ENCODE data around the gene RAB36.

DNA sequence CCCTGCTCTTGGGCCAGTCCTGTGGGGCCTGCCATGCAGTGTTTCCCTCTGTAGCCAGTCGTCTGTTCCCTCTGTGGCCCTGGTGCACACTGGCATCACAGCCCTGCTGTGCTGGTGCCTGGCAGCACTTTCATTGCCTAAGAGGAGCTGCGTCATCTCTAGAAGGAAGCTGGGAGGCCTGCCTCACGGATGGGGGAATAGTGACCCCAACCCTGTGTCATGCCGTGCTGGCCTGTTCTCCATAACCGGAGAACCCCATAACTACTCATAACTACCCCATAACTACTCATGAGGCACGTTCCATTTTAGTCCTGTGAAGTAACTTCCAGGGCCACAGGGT, 14.0 kb downstream of the RAB36 start:
- TF ChIP-seq, protein P1, sequence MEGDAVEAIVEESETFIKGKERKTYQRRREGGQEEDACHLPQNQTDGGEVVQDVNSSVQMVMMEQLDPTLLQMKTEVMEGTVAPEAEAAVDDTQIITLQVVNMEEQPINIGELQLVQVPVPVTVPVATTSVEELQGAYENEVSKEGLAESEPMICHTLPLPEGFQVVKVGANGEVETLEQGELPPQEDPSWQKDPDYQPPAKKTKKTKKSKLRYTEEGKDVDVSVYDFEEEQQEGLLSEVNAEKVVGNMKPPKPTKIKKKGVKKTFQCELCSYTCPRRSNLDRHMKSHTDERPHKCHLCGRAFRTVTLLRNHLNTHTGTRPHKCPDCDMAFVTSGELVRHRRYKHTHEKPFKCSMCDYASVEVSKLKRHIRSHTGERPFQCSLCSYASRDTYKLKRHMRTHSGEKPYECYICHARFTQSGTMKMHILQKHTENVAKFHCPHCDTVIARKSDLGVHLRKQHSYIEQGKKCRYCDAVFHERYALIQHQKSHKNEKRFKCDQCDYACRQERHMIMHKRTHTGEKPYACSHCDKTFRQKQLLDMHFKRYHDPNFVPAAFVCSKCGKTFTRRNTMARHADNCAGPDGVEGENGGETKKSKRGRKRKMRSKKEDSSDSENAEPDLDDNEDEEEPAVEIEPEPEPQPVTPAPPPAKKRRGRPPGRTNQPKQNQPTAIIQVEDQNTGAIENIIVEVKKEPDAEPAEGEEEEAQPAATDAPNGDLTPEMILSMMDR (IDR thresholded peaks at IDR 0.05; ENCODE audit: low read length) = no peak
- TF ChIP-seq EZH2 (optimal IDR thresholded peaks at IDR 0.05; ENCODE audit: low read depth, low read length) = no peak
